GM12865 (cell line): Measurements from ENCODE around the gene THBS1.

Experiments
- DNase-seq: peaks from one replicate; pipeline ENCODE4 v3.0.0; 2010; ENCODE audit warnings: low read depth
- H3K4me3 ChIP-seq: 2 replicates; pipeline ENCODE4 v1.5.1; 2011; ENCODE audit warnings: mild to moderate bottlenecking, low read depth, low read length, control low read depth
- TF ChIP-seq, protein P1 (sequence below): IDR thresholded peaks from 2 replicates; pipeline ENCODE4 v1.5.1; 2011; ENCODE audit warnings: low read length, control low read depth, low read depth, inconsistent platforms; ENCODE audit not compliant: insufficient read depth; ENCODE audit errors: missing control alignments

The THBS1 gene

DNA sequence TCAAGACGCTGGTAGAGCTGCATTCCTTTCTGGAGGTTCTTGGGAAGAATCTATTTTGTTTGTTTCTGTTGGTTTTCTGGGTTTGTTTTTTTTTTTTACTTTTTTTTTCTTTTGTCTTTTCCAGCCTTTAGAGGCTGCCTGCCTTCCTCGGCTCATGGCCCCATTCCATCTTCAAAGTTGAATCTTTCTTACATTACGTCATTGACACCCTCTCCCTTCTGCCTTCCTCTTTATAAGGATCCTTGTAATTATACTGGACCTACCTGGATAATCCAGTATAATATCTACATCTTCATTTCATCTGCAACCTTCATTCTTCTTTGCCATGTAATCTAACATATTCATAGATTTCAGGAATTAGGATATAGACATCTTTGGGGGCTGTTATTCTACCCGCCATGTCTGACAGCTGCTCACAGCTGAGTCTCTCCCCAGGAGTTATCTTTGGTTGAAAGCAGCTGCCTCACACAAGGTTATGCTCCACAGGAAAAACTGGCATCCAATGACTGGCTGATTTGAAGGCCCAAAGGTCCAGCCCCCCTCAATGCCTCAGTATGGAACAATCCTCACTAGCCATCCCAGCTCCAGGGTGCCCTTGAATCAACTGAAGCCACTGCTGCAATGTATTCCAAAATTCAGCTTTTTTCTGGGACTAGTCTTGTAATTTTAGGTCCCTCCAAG is 38.4 kb upstream of the THBS1 start:
- TF ChIP-seq, protein P1, sequence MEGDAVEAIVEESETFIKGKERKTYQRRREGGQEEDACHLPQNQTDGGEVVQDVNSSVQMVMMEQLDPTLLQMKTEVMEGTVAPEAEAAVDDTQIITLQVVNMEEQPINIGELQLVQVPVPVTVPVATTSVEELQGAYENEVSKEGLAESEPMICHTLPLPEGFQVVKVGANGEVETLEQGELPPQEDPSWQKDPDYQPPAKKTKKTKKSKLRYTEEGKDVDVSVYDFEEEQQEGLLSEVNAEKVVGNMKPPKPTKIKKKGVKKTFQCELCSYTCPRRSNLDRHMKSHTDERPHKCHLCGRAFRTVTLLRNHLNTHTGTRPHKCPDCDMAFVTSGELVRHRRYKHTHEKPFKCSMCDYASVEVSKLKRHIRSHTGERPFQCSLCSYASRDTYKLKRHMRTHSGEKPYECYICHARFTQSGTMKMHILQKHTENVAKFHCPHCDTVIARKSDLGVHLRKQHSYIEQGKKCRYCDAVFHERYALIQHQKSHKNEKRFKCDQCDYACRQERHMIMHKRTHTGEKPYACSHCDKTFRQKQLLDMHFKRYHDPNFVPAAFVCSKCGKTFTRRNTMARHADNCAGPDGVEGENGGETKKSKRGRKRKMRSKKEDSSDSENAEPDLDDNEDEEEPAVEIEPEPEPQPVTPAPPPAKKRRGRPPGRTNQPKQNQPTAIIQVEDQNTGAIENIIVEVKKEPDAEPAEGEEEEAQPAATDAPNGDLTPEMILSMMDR = no peak
- no peak for DNase-seq

DNA sequence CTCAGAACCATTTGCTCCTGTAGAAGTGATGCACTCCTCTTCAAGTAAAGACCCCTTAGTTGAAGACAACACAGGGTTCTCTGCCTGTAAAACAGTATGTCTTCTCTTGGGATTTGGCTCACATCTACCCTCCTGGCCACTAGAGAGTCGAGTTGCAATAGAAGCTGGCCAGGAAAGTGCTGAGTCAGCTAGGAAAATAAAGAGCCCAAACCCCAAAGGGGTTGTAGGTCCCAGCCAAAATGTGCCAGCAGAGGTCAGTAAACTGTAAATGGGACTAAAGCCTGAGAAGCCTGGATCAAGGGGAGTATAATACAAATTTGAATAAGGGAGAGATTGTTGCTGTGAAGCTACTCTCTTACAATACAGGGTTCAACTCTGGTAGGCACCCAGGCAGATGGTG is 37.2 kb upstream of the THBS1 start:
- TF ChIP-seq, protein P1 = no peak
- no peak overlapping the region for H3K4me3 ChIP-seq
- DNase-seq = no peak

More for the DNA sequence above, 38.4 kb upstream of the THBS1 start:
- no peak overlapping the region for H3K4me3 ChIP-seq

DNA sequence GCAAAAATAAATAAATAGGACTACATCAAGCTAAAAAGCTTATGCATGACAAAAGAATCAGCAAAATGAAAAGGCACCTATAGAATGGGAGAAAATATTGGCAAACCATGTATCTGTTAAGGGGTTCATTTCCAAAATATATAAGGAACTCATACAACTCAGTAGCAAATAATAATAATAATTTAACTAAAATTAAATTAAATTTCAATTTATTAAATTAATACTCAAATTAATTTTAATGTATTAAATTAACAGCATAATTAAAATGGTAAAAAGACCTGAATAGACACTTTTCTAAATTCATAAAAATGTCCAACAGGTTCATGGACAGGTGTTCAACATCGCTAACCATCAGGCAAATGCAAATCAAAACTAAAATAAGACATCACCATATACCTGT is 34.0 kb upstream of the THBS1 start:
- DNase-seq = no peak
- H3K4me3 ChIP-seq = no peak overlapping the region
- TF ChIP-seq, protein P1 = no peak

DNA sequence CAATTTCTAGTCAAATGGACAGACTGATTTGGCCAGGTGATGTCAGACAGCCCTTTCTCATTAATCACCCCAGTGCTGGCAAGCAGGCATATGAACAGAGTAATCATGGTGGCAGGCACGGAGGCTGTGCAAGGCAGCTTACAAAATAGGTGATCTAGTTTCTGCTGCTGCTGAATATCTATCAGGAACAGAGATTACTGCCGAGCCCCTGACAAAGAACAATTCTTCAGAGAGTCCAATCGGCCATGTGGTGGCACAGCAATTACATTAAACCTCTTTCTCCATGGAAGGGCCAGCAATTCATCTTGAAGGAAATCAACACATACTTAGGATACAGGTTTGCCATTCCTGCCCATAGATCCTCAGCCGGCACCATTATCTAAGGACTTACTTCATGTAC is 32.3 kb upstream of the THBS1 start:
- TF ChIP-seq, protein P1 = no peak

DNA sequence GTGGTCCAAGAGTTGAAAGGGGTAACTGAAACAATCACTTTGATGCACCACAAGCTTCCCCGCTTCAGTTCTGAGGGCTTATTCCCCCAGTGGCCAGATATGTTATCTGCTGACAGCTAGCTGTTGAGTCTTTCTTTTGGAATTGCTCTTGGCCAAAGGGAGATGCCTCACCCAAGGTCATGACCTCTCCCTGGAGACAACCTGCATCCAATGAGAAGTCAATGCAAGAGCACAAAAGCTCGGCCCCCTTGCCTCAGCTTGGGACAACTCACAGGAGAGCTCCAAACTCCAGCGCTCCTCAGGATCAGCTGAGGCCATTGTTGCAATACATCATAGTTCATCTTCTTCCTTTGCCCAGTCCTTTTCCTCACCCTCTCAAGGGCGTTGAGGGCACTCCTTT is 31.0 kb upstream of the THBS1 start:
- TF ChIP-seq, protein P1 = no peak
- no peak overlapping the region for H3K4me3 ChIP-seq
- DNase-seq = no peak

More for the DNA sequence above, 32.3 kb upstream of the THBS1 start:
- DNase-seq = no peak
- H3K4me3 ChIP-seq = no peak overlapping the region

DNA sequence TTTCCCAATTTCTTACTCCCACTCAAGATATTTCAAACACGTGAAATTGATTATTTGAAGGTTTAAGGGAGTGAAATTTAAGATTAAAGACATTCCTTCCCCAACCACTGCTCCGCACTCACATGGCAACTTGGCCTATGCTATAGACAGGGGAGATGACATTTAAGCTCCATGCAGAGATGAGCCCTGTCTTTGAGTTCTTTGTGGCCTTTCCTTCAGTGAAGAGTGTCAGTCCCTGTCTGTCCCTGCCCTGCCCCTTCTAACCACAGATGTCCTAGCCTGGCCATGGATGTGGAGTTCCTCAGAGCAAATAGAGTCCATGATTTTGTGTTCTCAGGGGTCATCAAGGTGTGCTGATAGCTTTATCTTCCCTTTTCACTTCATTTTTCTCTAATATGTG is 29.4 kb upstream of the THBS1 start:
- no peak for DNase-seq
- TF ChIP-seq, protein P1 = no peak
- no peak overlapping the region for H3K4me3 ChIP-seq

DNA sequence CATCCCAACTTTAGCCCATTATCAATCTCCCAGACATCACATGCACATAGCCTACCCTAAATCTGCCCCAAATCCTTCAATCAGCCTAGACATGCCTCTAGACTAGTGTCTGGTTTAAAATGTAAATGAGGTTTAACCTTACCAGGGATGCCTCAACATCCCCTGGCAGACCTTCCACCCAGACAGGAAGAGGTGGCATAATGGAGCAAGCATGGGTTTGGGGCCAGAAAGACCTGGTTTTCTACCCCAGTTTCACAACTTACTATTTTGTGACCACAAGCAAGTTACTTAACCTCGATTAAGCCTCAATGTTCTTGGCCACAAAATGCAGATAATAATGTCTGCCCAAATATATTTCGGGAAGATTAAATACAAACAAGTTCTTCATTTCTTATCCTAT is 28.3 kb upstream of the THBS1 start:
- TF ChIP-seq, protein P1 = no peak
- no peak for DNase-seq
- no peak overlapping the region for H3K4me3 ChIP-seq
